SK-N-SH (cell line): Measurements from ENCODE around the gene CD302. TPM values are rescaled to one million over a fixed set of nuclear protein-coding genes. Genes with fewer than 3 reads are reported as not detected.

ENCODE experiments used
- CTCF ChIA-PET: fragments of 300-600, 350-600 bp; formaldehyde crosslinking; extraction: SDS; loops from one replicate; lab custom pipeline; 2021; lab: Yijun Ruan, JAX
- POLR2A ChIA-PET: fragments of 350-600 bp; sonication (Branson Sonifier 250); formaldehyde crosslinking; extraction: SDS; loops from one replicate; lab custom pipeline; 2020; ENCODE audit warnings: antibody characterized with exemption, inconsistent platforms; lab: Yijun Ruan, JAX
- DNase-seq: peaks from one replicate; pipeline ENCODE4 v3.0.0; 2012
- H2AFZ ChIP-seq: fragments of 200-600 bp; sonication (generic); 2 replicates; pipeline ENCODE4 v1.8.1; 2016; ENCODE audit warnings: antibody characterized with exemption, mild to moderate bottlenecking, low read depth
- H3F3A ChIP-seq: fragments of 200-600 bp; sonication (generic); replicated peaks from 2 replicates; pipeline ENCODE3; 2016; ENCODE audit warnings: antibody characterized with exemption, mild to moderate bottlenecking; ENCODE audit not compliant: insufficient read depth
- H3K27ac ChIP-seq, 2 experiments: fragments of 200-500 bp in 1 of 2; fragments of 200-600 bp in 1 of 2; sonication (Bioruptor generic) in 1 of 2; sonication (generic), shearing (Covaris generic) in 1 of 2; 2 replicates each; pipeline versions ENCODE4 v1.5.1 to v1.6.1; 2014 to 2016; ENCODE audit warnings: low read depth in 2 of 2, inconsistent platforms in 1 of 2, low read length in 1 of 2, mild to moderate bottlenecking in 1 of 2, mixed read lengths in 1 of 2
- H3K27me3 ChIP-seq: fragments of 200-600 bp; sonication (generic), shearing (Covaris generic); 2 replicates; pipeline ENCODE4 v1.6.1; 2016; ENCODE audit warnings: mixed run types; ENCODE audit not compliant: insufficient read depth
- H3K36me3 ChIP-seq, 2 experiments: fragments of 200-500 bp in 1 of 2; fragments of 200-600 bp in 1 of 2; sonication (Bioruptor generic) in 1 of 2; sonication (generic) in 1 of 2; replicated peaks in 1 of 2; 2 replicates each; pipeline versions ENCODE3 to v1.5.1; 2014 to 2016; ENCODE audit warnings: low read length in 1 of 2, mild to moderate bottlenecking in 1 of 2; ENCODE audit not compliant: insufficient read depth in 2 of 2, control insufficient read depth in 1 of 2
- H3K4me1 ChIP-seq, 2 experiments: fragments of 200-500 bp in 1 of 2; fragments of 200-600 bp in 1 of 2; sonication (Bioruptor generic) in 1 of 2; sonication (generic), shearing (Covaris generic) in 1 of 2; 2 replicates each; pipeline versions ENCODE4 v1.5.1 to v1.6.1; 2014 to 2016; ENCODE audit warnings: low read depth in 1 of 2, low read length in 1 of 2, mixed run types in 1 of 2; ENCODE audit not compliant: insufficient read depth in 2 of 2, control insufficient read depth in 1 of 2
- H3K4me2 ChIP-seq: fragments of 200-600 bp; sonication (generic), shearing (Covaris generic); 2 replicates; pipeline ENCODE4 v1.6.1; 2017; ENCODE audit warnings: mixed run types
- H3K4me3 ChIP-seq, 2 experiments: fragments of 200-500 bp in 1 of 2; fragments of 200-600 bp in 1 of 2; sonication (Bioruptor generic) in 1 of 2; sonication (generic), shearing (Covaris generic) in 1 of 2; 2 replicates each; pipeline versions ENCODE4 v1.5.1 to v1.8.1; 2014 to 2016; ENCODE audit warnings: low read depth in 2 of 2, inconsistent platforms in 1 of 2, low read length in 1 of 2, mild to moderate bottlenecking in 1 of 2, mixed read lengths in 1 of 2, moderate library complexity in 1 of 2
- H3K79me2 ChIP-seq: fragments of 200-600 bp; sonication (generic); 2 replicates; pipeline ENCODE4 v1.8.1; 2017; ENCODE audit warnings: mild to moderate bottlenecking; ENCODE audit not compliant: insufficient read depth
- H3K9ac ChIP-seq: fragments of 200-600 bp; sonication (generic); 2 replicates; pipeline ENCODE4 v1.6.1; 2017; ENCODE audit warnings: mixed run types
- H3K9me2 ChIP-seq: fragments of 200-600 bp; sonication (generic); 2 replicates; pipeline ENCODE4 v1.6.1; 2017; ENCODE audit warnings: mixed run types
- H3K9me3 ChIP-seq: fragments of 200-600 bp; sonication (generic); 2 replicates; pipeline ENCODE4 v1.6.1; 2017; ENCODE audit warnings: mixed run types, mild to moderate bottlenecking, moderate library complexity
- H4K20me1 ChIP-seq: fragments of 200-600 bp; sonication (generic); 2 replicates; pipeline ENCODE4 v1.6.1; 2017; ENCODE audit warnings: mild to moderate bottlenecking, mixed run types; ENCODE audit not compliant: insufficient read depth
- CHD2 ChIP-seq: fragments of 150-350 bp; IDR thresholded peaks from 2 replicates; pipeline ENCODE4 v1.6.1; 2018; ENCODE audit warnings: low read length; ENCODE audit not compliant: partially characterized antibody
- EP300 ChIP-seq, 2 experiments: IDR thresholded peaks; 2 replicates each; pipeline versions ENCODE4 v1.4.0 to v1.6.1; 2012; ENCODE audit warnings: borderline replicate concordance in 1 of 2, low read depth in 1 of 2, low read length in 1 of 2
- EZH2phosphoT487 ChIP-seq: fragments of 200-600 bp; sonication (generic); IDR thresholded peaks from 2 replicates; pipeline ENCODE4 v1.6.1; 2017; ENCODE audit warnings: low read depth, mixed run types, mild to moderate bottlenecking, antibody characterized with exemption, moderate library complexity, borderline replicate concordance
- FOXJ3 ChIP-seq: sonication (generic); formaldehyde crosslinking; IDR thresholded peaks from 2 replicates; pipeline ENCODE4 v1.5.1; 2020; ENCODE audit warnings: mild to moderate bottlenecking, missing genetic modification reagents
- FOXM1 ChIP-seq: IDR thresholded peaks from 2 replicates; pipeline ENCODE4 v1.4.0; 2012; ENCODE audit warnings: low read depth, mild to moderate bottlenecking
- GATA2 ChIP-seq: sonication (generic); formaldehyde crosslinking; IDR thresholded peaks from 2 replicates; pipeline ENCODE4 v1.5.0; 2020; ENCODE audit warnings: mild to moderate bottlenecking, missing genetic modification reagents
- MEF2A ChIP-seq: IDR thresholded peaks from 2 replicates; pipeline ENCODE4 v1.4.0; 2012; ENCODE audit warnings: low read depth, borderline replicate concordance
- NRF1 ChIP-seq: IDR thresholded peaks from 2 replicates; pipeline ENCODE4 v1.6.1; 2012; ENCODE audit warnings: low read depth, mild to moderate bottlenecking, low read length
- POLR2AphosphoS5 ChIP-seq: IDR thresholded peaks from 2 replicates; pipeline ENCODE4 v1.6.1; 2012; ENCODE audit warnings: low read depth, low read length
- RAD21 ChIP-seq: IDR thresholded peaks from 2 replicates; pipeline ENCODE4 v1.6.1; 2012; ENCODE audit warnings: mild to moderate bottlenecking, low read length
- RCOR1 ChIP-seq: fragments of 150-350 bp; IDR thresholded peaks from 2 replicates; pipeline ENCODE4 v1.6.1; 2017; ENCODE audit warnings: antibody characterized with exemption, low read length
- RFX5 ChIP-seq: IDR thresholded peaks from 2 replicates; pipeline ENCODE4 v1.6.1; 2012; ENCODE audit warnings: mild to moderate bottlenecking, improper control_type of control experiment, low read length
- TAF1 ChIP-seq: IDR thresholded peaks from 2 replicates; pipeline ENCODE4 v1.6.1; 2012; ENCODE audit warnings: low read depth, mild to moderate bottlenecking, low read length, moderate library complexity, borderline replicate concordance
- TCF12 ChIP-seq: IDR thresholded peaks from 2 replicates; pipeline ENCODE4 v1.4.0; 2012
- TEAD4 ChIP-seq: IDR thresholded peaks from 2 replicates; pipeline ENCODE4 v1.4.0; 2012; ENCODE audit warnings: mild to moderate bottlenecking, borderline replicate concordance; ENCODE audit not compliant: insufficient read depth
- WGBS: methylation state at CpG from one replicate; pipeline ENCODE4 v1.1.6; 2017; ENCODE audit warnings: low lambda C conversion rate; 5-methylcytosine and 5-hydroxymethylcytosine counted together
- polyA plus RNA-seq, 3 experiments: library from polyadenylated mRNA; depleted of rRNA; stranded (reverse); fragments of >200 nt; gene quantifications; 2 replicates each; pipeline ENCODE4 v1.2.3, GENCODE V29; 2012
- TF ChIP-seq, protein P1 (sequence below): IDR thresholded peaks from 2 replicates; pipeline ENCODE4 v1.4.0; 2012; ENCODE audit warnings: low read depth
- TF ChIP-seq, protein P2 (sequence below): IDR thresholded peaks from 2 replicates; pipeline ENCODE4 v1.4.0; 2012; ENCODE audit warnings: low read depth, borderline replicate concordance
- TF ChIP-seq, protein P3 (sequence below): IDR thresholded peaks from 2 replicates; pipeline ENCODE4 v1.6.1; 2012; ENCODE audit warnings: mild to moderate bottlenecking, low read depth, low read length, moderate library complexity
- TF ChIP-seq, protein P4 (sequence below): IDR thresholded peaks from 2 replicates; pipeline ENCODE4; 2012

The CD302 gene, protein sequence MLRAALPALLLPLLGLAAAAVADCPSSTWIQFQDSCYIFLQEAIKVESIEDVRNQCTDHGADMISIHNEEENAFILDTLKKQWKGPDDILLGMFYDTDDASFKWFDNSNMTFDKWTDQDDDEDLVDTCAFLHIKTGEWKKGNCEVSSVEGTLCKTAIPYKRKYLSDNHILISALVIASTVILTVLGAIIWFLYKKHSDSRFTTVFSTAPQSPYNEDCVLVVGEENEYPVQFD
- polyA plus RNA-seq (2012; rRNA removed), result 4.4 and 5.1 TPM in 2 replicates
- 6.4 and 7.1 TPM in 2 replicates for polyA plus RNA-seq (2012; cell fraction: cytosol; rRNA removed)
- polyA plus RNA-seq (2012; cell fraction: nucleus; rRNA removed), result 1.3 and 2.1 TPM in 2 replicates

DNA sequence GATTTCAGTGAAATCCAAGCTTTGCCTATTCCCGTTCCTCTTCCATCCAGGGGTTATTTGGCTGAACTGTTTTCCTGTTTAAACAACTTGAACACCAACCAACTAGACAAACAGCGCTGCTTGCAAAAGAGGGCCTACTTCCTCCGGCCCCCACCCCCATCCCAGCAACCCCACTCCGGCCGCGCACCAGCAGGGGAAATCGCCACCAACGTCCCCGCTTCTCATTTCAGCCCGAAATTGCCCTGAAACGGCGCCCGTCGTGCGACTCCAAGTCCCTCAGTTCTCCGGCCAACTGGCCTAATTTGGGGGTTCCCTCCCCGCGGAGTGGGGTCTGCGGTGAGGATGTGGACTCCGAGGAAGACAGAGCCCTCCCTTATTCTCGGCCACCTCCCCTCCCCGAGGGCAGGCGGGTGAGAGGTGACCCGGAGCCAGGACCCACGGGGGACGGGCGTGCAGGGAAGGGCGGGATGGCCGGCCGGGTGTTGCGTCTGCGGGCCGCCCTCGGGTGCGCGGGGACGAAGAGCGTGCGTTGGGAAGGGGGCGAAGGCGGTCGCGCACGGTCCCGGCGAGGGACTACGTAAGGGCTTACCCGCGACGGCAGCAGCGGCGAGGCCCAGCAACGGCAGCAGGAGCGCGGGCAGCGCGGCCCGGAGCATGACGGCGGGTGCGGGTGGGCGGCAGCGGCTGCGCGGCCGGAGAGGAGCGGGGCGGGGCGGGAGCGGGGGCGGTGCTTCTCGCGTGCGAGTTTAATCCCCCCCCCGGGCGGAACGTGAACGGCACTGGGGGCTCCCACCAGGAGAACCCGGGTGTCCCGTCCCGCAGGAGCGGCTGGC is at the start of gene CD302:
CD302 (minus strand) TSS at position 666 of the 833 bp plus-strand sequence; CDS start at position 656, 10 bp downstream.
- no peaks in the 10 kb centered on the region for H3K27me3 ChIP-seq
- CTCF ChIA-PET, result interaction anchor here (1.3 kb wide), 1 partner anchor 10 kb away, joined by 9 read pairs; no protein-coding TSS in a partner anchor
- peaks cover 4% of the 10 kb centered on the region for H3F3A ChIP-seq
- no peaks in the 10 kb centered on the region for H4K20me1 ChIP-seq
- peak within 1 kb of the TSS; percentile 76 to 89 for H3K4me3 ChIP-seq
- peak within 1 kb of the TSS; percentile 92 for H2AFZ ChIP-seq
- TF ChIP-seq, protein P1, sequence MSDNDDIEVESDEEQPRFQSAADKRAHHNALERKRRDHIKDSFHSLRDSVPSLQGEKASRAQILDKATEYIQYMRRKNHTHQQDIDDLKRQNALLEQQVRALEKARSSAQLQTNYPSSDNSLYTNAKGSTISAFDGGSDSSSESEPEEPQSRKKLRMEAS, result peak; percentile 33; the same call in 1 of the 2 replicates
- TF ChIP-seq RFX5 (no peak), FOXJ3 (no peak), GATA2 (CRISPR knock-in tag) (no peak), NRF1 (peak; percentile 33; the same call in 1 of the 2 replicates)
- no peak within 1 kb of the TSS; a peak in 1 of 4 replicates for H3K27ac ChIP-seq
- DNase-seq, result peak; percentile 87
- no peaks in the 10 kb centered on the region; a peak in 1 of 4 replicates for H3K4me1 ChIP-seq
- no peaks in the 10 kb centered on the region for H3K9me3 ChIP-seq
- POLR2A ChIA-PET, result interaction anchor here (0.7 kb wide), 1 partner anchor 195 kb away, joined by 3 read pairs; no protein-coding TSS in a partner anchor
- H3K9me2 ChIP-seq, result no peaks in the 10 kb centered on the region
- WGBS, result 6% methylated on average over 28 of the region's 82 CpGs
- no peaks in the 10 kb centered on the region for H3K79me2 ChIP-seq
- peak within 1 kb of the TSS; percentile 62 for H3K9ac ChIP-seq
- H3K4me2 ChIP-seq, result peak within 1 kb of the TSS; percentile 74
- H3K36me3 ChIP-seq, result no peaks in the 10 kb centered on the region

DNA sequence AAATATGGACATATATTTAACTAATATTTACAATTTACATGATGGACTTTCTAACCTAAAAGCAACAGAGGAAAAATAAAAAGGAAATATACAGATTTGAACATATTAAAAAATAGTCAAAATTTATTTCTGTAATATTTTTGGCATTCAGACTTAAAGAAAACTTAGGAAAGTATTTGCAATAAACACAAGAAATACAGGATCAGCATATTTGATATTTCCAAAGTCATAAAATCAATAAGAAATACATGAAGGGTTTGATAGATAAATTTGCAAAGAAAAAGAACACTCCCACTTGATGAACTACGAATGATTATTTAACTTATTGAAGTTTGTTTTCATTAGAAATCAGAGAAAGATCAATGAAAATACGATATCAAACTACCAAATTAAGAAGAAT is 48.6 kb upstream of the CD302 start:
- no peaks in the 10 kb centered on the region; a peak in 1 of 4 replicates for H3K4me1 ChIP-seq
- no peaks in the 10 kb centered on the region for H3K9me3 ChIP-seq
- H3K4me3 ChIP-seq, result no peak overlapping the region
- no peak for DNase-seq
- no peak overlapping the region for H3K27ac ChIP-seq
- no peaks in the 10 kb centered on the region for H3F3A ChIP-seq
- H3K36me3 ChIP-seq, result no peaks in the 10 kb centered on the region
- POLR2A ChIA-PET, result no interaction called here
- H3K27me3 ChIP-seq, result no peaks in the 10 kb centered on the region; the same call in 1 of the 2 replicates
- no peaks in the 10 kb centered on the region for H3K79me2 ChIP-seq
- CTCF ChIA-PET, result interaction anchor here (2.1 kb wide), 1 partner anchor 40 kb away, joined by 4 read pairs; no protein-coding TSS in a partner anchor
- H2AFZ ChIP-seq, result no peak overlapping the region
- no peak overlapping the region for H3K9ac ChIP-seq
- H3K4me2 ChIP-seq, result no peak overlapping the region
- no peaks in the 10 kb centered on the region for H3K9me2 ChIP-seq
- 79% methylated on average over 2 of the region's 2 CpGs for WGBS
- H4K20me1 ChIP-seq, result no peaks in the 10 kb centered on the region
- TF ChIP-seq MEF2A, result no peak
- TF ChIP-seq, protein P2, sequence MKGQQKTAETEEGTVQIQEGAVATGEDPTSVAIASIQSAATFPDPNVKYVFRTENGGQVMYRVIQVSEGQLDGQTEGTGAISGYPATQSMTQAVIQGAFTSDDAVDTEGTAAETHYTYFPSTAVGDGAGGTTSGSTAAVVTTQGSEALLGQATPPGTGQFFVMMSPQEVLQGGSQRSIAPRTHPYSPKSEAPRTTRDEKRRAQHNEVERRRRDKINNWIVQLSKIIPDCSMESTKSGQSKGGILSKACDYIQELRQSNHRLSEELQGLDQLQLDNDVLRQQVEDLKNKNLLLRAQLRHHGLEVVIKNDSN, result no peak
- TF ChIP-seq TCF12, result no peak
- no peak for TF ChIP-seq EZH2phosphoT487
- TF ChIP-seq CHD2, result no peak
- TF ChIP-seq TEAD4, result no peak
- TF ChIP-seq EP300 (IDR thresholded peaks at IDR 0.05; ENCODE audit: borderline replicate concordance in 1 of 2, low read depth in 1 of 2, low read length in 1 of 2), result no peak
- TF ChIP-seq POLR2AphosphoS5, result no peak
- no peak for TF ChIP-seq TAF1
- no peak for TF ChIP-seq RCOR1
- TF ChIP-seq, protein P1, result no peak
- TF ChIP-seq, protein P3, sequence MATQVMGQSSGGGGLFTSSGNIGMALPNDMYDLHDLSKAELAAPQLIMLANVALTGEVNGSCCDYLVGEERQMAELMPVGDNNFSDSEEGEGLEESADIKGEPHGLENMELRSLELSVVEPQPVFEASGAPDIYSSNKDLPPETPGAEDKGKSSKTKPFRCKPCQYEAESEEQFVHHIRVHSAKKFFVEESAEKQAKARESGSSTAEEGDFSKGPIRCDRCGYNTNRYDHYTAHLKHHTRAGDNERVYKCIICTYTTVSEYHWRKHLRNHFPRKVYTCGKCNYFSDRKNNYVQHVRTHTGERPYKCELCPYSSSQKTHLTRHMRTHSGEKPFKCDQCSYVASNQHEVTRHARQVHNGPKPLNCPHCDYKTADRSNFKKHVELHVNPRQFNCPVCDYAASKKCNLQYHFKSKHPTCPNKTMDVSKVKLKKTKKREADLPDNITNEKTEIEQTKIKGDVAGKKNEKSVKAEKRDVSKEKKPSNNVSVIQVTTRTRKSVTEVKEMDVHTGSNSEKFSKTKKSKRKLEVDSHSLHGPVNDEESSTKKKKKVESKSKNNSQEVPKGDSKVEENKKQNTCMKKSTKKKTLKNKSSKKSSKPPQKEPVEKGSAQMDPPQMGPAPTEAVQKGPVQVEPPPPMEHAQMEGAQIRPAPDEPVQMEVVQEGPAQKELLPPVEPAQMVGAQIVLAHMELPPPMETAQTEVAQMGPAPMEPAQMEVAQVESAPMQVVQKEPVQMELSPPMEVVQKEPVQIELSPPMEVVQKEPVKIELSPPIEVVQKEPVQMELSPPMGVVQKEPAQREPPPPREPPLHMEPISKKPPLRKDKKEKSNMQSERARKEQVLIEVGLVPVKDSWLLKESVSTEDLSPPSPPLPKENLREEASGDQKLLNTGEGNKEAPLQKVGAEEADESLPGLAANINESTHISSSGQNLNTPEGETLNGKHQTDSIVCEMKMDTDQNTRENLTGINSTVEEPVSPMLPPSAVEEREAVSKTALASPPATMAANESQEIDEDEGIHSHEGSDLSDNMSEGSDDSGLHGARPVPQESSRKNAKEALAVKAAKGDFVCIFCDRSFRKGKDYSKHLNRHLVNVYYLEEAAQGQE, result no peak
- TF ChIP-seq, protein P4, sequence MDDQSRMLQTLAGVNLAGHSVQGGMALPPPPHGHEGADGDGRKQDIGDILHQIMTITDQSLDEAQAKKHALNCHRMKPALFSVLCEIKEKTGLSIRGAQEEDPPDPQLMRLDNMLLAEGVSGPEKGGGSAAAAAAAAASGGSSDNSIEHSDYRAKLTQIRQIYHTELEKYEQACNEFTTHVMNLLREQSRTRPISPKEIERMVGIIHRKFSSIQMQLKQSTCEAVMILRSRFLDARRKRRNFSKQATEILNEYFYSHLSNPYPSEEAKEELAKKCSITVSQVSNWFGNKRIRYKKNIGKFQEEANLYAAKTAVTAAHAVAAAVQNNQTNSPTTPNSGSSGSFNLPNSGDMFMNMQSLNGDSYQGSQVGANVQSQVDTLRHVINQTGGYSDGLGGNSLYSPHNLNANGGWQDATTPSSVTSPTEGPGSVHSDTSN, result no peak
- TF ChIP-seq FOXM1, result no peak
- no peak for TF ChIP-seq RAD21
- no peak for TF ChIP-seq FOXJ3
